NCI-H187 treated with DMSO at 0.1 percent for 48 hours (cell line): ENCODE data around the gene RBL2.

Source experiments
- DNase-seq: peaks from one replicate; lab custom pipeline; 2025; lab: John Stamatoyannopoulos, UW

Gene RBL2

DNA sequence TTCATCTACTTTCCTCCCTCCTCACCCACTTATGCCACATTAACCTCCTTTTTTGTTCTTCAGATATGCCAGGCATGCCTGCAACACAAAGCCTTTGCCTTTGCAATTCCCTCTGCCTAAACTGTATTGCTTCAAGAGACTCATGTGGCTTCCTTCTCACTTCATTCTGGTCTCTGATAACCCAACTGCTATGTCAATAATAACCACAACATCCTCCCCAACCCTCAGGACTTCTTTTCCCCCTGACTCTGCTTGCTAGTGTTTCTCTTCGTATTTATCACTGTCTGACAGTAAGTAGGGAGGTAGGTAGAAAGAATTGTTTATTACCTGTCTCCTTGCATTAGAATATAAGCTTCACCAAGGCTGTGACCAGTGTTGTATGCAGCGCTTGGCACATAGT is 22.4 kb downstream of the RBL2 start:
- DNase-seq: no peak

- no peak for DNase-seq
Measured at GRCh38 chr16:53457670-53458069, 23.4 kb downstream of the RBL2 start.

DNA sequence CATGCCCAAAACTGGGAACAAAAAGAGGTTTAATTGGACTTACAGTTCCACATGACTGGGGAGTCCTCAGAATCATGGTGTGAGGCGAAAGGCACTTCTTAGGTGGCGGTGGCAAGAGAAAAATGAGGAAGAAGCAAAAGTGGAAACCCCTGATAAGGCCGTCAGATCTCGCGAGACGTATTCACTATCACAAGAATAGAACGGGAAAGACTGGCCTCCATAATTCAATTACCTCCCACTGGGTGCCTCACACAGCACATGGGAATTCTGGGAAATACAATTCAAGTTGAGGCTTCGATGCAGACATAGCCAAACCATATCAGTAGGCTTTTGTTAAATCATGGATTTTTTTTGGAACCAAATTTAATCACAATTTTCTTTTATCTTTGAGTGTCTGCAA is 24.4 kb downstream of the RBL2 start:
- DNase-seq: no peak

DNA sequence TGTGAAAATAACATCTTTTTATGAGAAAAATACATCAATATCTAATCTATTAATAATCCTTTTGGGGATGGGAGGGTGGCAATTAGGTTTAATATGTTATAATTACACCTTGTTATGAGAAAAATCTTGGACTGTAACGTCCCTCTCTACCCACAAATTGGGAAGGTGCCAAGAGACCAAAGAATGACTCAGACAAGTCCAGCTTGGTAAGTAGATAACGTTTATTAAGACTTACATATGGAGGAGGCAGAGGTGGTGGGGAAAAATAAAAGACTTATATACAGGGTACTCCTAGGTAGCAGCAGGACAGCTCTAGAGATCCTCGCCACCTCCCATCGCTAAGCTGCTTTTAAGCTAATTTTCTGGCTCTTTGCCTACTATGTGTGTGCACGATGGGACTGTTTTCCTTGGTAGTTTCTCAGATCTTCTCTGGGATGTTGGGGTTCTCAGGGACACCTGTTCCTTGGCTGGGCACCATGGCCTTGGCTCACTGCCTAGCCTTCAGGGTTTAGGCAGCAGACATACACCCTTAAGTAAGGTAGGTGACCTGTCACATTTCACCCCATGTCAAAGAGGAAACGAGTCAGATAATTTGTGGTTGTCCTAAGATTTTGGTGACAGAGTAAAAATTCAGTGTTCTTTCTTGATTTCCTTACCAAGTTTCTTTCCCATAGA is 31.5 kb downstream of the RBL2 start:
- no peak for DNase-seq

- DNase-seq: no peak
Measured at GRCh38 chr16:53476867-53477266, 42.6 kb downstream of the RBL2 start.

DNA sequence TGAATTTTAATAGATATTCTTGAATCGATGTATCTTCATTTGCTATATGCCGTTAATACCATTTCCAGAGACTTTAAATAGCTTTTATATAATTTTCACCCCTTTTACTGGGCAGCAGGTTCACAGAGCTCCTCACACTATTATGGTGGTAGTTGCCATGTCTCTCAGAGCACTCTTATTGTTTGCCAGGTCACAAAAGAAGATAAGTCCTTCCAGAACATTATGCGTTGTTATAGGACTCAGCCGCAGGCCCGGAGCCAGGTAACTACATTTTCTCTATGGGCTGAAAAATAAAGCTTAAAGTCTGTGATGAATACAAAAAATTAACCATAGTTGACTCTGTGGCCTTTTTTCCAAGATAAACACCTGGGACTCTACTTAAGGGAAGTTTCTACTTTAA is 44.7 kb downstream of the RBL2 start:
- DNase-seq: no peak

GRCh38 chr16:53480394-53480793 is 46.1 kb downstream of the RBL2 start:
- no peak for DNase-seq

- DNase-seq: no peak
Measured at GRCh38 chr16:53482123-53482522, 47.9 kb downstream of the RBL2 start.

GRCh38 chr16:53484542-53484941 is 50.3 kb downstream of the RBL2 start:
- no peak for DNase-seq

- no peak for DNase-seq
Measured at GRCh38 chr16:53486230-53486629, 52.0 kb downstream of the RBL2 start.

GRCh38 chr16:53489755-53490154 is 55.5 kb downstream of the RBL2 start:
- no peak for DNase-seq

DNA sequence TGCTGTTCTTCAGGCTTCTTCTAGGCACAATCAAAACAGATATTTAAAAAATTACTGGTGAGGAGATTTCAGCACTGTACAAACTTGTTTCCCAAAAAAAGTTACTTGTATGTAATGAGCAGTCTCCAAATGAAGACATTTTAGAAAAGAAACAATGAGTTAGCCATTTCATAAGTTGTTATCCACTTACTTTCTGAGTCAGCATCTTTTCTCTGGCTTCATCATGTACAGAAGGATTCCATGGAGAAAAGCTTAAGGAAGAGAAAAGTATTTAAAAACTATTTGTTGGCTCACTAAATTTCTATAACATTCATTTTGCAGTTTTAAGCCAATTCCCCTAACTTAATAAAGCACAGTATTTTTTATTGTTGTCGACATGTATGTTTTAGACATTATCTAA is 58.2 kb downstream of the RBL2 start:
- DNase-seq: no peak

DNA sequence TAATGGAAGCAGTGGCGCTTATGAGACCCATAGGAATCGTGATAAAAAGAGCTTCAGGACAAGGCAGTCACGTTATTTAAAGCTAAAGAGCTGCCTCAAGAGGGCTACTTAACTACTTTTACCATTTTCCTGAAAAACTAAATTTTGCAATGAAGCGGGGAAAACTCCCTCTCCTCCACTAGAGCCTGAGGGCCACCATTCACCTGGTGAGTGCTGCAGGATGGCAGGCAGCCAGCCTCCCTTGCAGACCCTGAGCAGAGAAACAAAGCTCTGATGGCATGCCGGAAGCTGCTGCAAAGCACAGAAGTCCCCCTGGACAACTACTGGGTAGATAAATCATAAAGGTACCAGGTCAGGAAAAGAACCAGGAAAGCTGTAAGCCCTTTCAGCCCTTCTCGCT is 60.4 kb downstream of the RBL2 start:
- DNase-seq: no peak

DNA sequence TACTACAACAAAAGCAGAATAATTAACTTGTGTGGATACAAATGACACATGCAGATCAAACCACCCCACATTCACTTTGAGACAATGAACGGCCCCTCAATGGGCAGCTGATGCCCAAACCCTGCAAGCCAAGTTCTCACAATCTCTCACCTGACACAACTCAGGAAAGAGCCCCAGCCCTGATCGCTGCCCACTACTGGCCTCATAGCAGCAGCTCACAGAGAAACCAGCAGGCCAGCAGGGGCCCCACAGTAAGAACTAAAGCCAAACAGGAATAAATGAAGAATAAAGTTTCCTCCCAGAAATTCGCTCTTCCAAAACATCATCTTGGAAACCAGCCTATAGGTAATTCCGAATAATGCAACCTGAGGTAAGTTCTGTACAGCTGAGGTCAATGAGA is 61.1 kb downstream of the RBL2 start:
- DNase-seq: no peak

DNA sequence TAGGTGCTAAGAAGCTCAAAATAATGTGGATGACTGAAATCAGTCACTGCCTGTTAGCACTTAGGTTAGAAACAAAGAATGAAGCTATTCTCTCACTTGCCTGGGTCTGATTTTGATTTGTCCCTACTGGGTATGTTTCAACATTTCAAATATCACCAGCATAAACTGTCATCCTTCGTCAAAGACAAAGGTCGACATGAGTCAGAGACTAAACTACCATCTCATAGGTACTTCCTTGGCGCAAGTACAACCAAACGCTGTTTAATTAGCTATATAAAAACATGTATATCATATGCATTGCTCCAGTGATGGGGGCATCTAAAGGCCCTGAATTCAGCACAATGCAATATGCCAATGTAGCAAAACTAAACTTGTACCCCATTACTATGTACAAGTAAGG is 64.7 kb downstream of the RBL2 start:
- DNase-seq: no peak

- no peak for DNase-seq
Measured at GRCh38 chr16:53501216-53501859, 67.1 kb downstream of the RBL2 start.

GRCh38 chr16:53502331-53503269 is 68.3 kb downstream of the RBL2 start, which contains the start of gene AKTIP:
AKTIP (minus strand) TSS chr16:53503209; CDS start chr16:53500259, 2,950 bp downstream.
- DNase-seq: no peak

GRCh38 chr16:53503270-53503923 is 69.1 kb downstream of the RBL2 start:
- DNase-seq: peak; percentile 90

DNA sequence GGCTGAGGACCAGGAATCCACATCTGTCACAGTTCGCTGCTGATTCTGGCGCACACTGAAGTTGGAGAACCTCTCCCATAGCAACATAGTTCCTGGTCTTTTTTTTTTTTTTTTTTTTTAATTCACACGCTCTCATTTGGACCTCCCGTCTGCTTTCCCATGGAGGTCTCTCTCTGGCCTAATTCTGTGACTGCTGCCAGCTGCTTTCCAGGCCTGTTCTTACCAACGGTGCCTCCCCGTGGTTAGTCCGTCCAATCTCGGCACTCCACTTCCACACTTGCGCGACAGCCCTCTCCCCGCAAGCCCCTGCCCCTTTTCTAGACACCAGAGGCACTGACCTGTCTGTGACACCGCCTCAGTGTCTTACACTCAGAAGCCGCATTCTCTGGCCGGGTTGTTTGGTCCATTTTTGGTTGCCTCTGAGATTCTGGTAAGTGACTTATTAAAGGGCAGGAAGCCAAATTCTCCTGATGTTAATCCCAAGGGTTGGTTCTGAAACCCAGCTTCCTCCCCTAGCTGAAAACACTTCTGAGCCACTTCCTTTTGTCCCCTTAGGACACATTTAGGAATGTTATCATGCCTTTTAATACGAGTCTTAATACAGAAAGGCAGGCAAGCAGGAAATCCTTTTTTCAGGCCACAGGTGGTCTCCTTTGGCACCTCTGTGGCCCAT is 69.9 kb downstream of the RBL2 start:
- no peak for DNase-seq

- no peak for DNase-seq
Measured at GRCh38 chr16:53504665-53505064, 70.4 kb downstream of the RBL2 start.

DNA sequence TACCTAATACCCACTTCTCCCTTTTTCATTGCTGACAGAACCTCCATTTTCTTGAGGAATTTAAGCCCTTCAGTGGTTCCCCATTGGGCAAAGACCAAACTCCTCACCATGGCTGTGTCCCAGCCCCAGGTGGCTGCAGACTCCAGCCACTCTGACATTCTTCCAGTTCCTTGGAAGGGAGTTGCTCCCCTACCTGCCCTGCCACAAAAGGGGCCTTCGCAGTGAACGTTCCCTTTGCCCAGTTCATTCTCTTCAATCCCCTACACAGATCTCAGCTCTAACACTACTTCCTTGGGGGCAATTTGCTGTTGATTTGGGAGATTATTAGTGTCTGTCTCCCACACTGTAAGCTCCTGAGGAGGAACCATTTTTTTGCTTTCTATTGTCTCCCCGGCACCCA is 72.0 kb downstream of the RBL2 start:
- no peak for DNase-seq
